Thyroid gland (tissue), 4 donors: ENCODE measurements around the gene TXNDC11.

Experiments
- POLR2A ChIP-seq, 2 donors: fragments of 450-650 bp; IDR thresholded peaks; one replicate each; pipeline ENCODE4 v1.6.1; 2017; ENCODE audit warnings: antibody characterized with exemption in 2 of 2, mild to moderate bottlenecking in 2 of 2, moderate library complexity in 1 of 2
- TF ChIP-seq, protein P1 (sequence below), 6 experiments: fragments of 200-600 bp in 3 of 6; fragments of 450-650 bp in 3 of 6; sonication (generic) in 3 of 6; IDR thresholded peaks; one replicate each; pipeline ENCODE4 v1.5.1; 2016 to 2019; ENCODE audit warnings: antibody characterized with exemption in 6 of 6, mild to moderate bottlenecking in 2 of 6, inconsistent platforms in 1 of 6, moderate library complexity in 1 of 6

DNA sequence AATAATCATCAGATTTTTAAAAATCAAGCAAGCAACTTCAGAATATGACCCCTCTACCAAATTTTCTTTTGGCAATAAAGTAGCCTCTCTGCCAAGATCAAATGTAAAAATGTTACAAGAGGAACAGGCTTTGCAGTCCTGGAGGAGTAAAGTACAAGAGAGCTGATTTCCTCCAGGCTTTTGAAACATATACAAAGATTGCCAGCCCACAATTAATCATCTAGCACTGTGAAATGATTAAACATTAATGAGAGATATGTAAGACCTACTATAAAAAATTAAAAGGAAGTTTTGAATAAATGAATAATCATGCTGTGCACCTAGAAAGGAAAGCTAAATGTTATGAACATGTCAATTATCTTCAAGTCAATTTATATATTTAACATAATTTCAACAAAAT is 26.3 kb downstream of the TXNDC11 start:
- TF ChIP-seq POLR2A (IDR thresholded peaks at IDR 0.05), result no peak
- TF ChIP-seq, protein P1, sequence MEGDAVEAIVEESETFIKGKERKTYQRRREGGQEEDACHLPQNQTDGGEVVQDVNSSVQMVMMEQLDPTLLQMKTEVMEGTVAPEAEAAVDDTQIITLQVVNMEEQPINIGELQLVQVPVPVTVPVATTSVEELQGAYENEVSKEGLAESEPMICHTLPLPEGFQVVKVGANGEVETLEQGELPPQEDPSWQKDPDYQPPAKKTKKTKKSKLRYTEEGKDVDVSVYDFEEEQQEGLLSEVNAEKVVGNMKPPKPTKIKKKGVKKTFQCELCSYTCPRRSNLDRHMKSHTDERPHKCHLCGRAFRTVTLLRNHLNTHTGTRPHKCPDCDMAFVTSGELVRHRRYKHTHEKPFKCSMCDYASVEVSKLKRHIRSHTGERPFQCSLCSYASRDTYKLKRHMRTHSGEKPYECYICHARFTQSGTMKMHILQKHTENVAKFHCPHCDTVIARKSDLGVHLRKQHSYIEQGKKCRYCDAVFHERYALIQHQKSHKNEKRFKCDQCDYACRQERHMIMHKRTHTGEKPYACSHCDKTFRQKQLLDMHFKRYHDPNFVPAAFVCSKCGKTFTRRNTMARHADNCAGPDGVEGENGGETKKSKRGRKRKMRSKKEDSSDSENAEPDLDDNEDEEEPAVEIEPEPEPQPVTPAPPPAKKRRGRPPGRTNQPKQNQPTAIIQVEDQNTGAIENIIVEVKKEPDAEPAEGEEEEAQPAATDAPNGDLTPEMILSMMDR (IDR thresholded peaks at IDR 0.05), result no peak
